HG03558 (cell line): ENCODE results near the gene TSPEAR.
"Not testable (repeated sequence)": the region's sequence is repeated elsewhere in the genome, so short reads cannot be mapped to it uniquely, and the experiment has no call there.

Experiments used
- ATAC-seq: cut with Tn5 transposase; IDR thresholded peaks from one replicate; pipeline ENCODE4 v1.9.1; 2021; ENCODE audit warnings: moderate number of reproducible peaks; ENCODE audit not compliant: unreplicated experiment; ENCODE audit errors: extremely low read depth

Gene TSPEAR

GRCh38 chr21:44579056-44579832, 132.1 kb downstream of the TSPEAR start:
- ATAC-seq, result no peak

GRCh38 chr21:44578371-44579055, 132.9 kb downstream of the TSPEAR start:
- no peak for ATAC-seq

DNA sequence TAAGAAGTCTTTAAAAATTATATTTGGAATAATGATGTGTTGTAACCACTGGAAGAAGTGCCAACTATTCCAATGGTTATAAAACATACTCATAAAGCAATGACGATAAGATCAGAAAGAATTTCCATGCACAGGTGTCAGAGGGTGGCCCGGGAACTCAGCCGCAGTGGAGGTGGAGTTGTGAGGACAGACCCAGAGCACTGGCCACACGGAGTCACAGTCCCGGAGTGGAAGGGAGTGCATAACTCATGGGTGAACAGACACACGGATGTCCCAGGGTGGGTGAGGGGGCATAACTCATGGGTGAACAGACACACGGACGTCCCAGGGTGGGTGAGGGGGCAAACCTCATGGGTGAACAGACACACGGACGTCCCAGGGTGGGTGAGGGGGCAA, 135.3 kb downstream of the TSPEAR start:
- no peak for ATAC-seq

GRCh38 chr21:44575307-44576024, 135.9 kb downstream of the TSPEAR start:
- no peak for ATAC-seq

DNA sequence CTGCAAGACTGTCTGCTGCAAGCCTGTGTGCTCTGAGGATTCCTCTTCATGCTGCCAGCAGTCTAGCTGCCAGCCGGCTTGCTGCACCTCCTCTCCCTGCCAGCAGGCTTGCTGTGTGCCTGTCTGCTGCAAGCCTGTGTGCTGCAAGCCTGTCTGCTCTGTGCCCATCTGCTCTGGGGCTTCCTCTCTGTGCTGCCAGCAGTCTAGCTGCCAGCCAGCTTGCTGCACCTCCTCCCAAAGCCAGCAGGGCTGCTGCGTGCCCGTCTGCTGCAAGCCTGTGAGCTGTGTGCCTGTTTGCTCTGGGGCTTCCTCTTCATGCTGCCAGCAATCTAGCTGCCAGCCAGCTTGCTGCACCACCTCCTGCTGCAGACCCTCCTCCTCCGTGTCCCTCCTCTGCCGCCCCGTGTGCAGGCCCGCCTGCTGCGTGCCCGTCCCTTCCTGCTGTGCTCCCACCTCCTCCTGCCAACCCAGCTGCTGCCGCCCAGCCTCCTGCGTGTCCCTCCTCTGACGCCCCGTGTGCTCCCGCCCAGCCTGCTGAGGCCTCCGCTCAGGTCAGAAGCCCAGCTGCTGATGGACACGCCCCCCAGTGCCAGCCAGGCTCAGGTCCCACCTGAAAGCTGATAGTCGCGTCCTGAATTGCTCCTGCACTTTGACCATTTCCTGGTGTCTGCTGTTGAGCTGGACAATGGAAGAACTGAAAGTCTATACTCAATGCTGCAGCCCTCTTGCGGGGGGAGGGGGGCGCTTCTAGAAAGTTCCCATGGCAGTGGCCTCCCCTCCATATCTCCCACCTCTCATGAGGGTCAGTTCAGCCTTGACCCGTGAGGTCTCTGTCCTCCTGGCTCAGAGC, 136.7 kb downstream of the TSPEAR start:
- ATAC-seq, result no peak

- ATAC-seq, result not testable (repeated sequence)
Measured at GRCh38 chr21:44573630-44574456, 137.5 kb downstream of the TSPEAR start, which contains the start of gene KRTAP10-4. Gene KRTAP10-4, plus strand, starts transcription at chr21:44573729. Its CDS starts 30 bp downstream, at chr21:44573759.

GRCh38 chr21:44572959-44573583, 138.3 kb downstream of the TSPEAR start:
- no peak for ATAC-seq

GRCh38 chr21:44571844-44572782, 139.3 kb downstream of the TSPEAR start:
- no peak for ATAC-seq

DNA sequence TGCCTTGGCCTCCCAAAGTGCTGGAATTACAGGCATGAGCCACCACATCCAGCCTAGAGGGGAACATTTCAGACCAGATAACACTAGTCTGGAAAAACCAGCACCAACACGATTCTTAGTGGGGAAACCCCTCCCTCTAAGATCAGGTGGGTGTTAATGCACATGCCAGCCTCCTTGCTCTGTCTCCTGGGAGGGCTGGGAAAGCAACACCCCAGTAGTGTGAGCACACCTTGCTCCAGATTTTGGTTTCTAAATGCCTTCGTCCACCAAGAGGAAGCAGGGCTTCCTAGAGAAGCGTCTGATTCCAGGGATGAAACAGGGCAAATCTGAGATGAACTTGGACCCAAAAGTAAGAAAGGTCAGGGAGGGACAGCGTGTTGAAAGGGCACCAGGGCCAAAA, 140.1 kb downstream of the TSPEAR start:
- ATAC-seq, result no peak

DNA sequence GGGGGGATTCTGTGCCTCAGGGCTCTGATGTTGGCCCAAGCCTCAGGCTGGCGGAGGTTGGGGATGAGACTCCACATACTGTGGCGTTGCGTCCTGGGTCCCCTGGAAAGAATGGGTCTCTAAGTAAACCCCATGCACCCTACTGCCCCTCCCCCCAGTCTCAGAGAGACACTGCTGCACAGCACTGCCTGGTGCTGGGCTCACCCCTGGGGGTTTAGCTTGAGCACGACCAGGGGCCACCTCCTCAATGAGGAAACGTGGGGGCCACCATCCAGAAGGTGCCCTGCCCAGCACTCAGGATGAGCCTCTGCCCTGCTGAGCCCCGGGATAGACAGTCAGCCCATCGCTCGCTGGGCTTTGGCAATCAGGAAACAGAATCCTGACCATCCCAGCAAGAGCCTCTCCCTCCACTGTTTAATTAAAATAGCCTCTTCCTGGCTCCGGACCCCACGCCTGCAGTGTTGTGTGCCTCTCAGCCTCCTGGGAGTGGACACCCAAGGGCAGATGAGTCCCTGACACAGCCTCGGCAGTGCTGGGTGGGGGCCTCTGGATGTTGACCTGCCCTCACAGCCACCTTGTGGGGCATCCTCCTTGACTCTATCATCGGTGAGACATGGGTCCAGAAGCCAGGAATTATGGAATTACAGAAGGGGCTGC, 141.4 kb downstream of the TSPEAR start:
- ATAC-seq, result no peak

- no peak for ATAC-seq
Measured at GRCh38 chr21:44568667-44569556, 142.5 kb downstream of the TSPEAR start.

DNA sequence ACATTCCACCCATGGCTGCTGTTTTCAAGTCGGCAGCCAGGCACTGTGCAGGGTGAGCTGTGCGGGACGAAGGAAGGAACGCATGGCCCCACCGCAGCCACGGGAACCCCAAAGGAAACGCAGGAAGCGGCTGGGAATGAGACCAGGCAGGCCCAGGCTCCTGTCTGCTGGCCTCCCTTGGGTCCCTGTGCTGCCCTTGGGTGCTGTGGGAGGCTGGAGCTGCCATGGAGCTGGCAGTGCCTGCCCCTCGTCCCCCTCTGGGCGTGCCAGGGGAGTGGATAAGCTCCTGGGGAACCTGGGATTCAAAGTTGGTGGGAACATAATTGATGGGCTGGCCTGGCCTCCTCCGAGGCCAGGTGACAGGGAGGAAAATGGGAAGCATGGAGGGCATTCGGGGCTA, 143.1 kb downstream of the TSPEAR start:
- no peak for ATAC-seq

DNA sequence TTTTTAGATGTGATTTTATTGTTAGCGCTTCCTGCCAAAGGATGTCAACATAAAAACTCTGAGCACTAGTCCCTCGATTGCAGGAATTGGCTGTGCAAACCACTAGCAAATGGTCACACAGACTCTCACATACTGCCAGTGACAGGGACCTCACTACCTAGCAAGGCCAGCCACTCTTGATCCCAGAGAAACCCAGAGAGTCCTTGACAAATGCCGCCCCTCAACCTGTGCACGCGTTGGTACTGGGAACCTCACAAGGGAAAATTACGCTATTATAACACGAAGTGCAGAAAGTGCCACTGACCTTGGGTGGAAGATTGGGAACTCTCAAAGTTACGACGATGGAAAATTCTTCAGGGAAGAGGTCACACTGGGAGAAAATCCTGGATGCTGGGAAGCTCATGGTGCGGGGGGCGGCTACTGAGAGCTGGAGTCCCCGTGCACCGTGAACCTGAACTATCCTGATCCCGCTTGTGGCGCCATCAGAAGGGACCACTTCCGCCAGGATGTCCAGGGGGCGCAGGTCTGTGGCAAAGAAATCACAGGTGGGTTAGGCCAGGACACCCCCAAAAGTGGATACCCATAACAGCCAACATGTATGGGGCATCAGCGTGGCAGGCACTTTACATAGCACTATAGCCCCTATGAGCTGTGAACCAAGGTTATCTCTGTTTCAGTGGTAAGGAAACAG, 143.7 kb downstream of the TSPEAR start:
- ATAC-seq, result no peak

- no peak for ATAC-seq
Measured at GRCh38 chr21:44566403-44566802, 145.0 kb downstream of the TSPEAR start.

GRCh38 chr21:44564886-44565598, 146.3 kb downstream of the TSPEAR start:
- no peak for ATAC-seq
